NT2/D1 (cell line): ENCODE results near the gene CD68.

Experiments
- DNase-seq: peaks from one replicate; pipeline ENCODE4 v3.0.0-alpha.2; 2011; ENCODE audit warnings: low read depth, low spot score
- H3K27me3 ChIP-seq: 2 replicates; pipeline ENCODE4 v1.6.0; 2011; ENCODE audit warnings: mild to moderate bottlenecking; ENCODE audit not compliant: insufficient read length, insufficient read depth
- H3K36me3 ChIP-seq: 2 replicates; pipeline ENCODE4 v1.6.1; 2011; ENCODE audit warnings: mild to moderate bottlenecking, low read length, mixed read lengths; ENCODE audit not compliant: insufficient read depth, insufficient read length
- H3K4me1 ChIP-seq: 2 replicates; pipeline ENCODE4 v1.5.1; 2011; ENCODE audit not compliant: insufficient read depth, insufficient read length
- H3K4me3 ChIP-seq: 2 replicates; pipeline ENCODE4 v1.5.1; 2011; ENCODE audit warnings: low read depth; ENCODE audit not compliant: insufficient read length
- H3K9ac ChIP-seq: 2 replicates; pipeline ENCODE4 v1.6.0; 2011; ENCODE audit warnings: low read depth; ENCODE audit not compliant: insufficient read length
- H3K9me3 ChIP-seq: 2 replicates; pipeline ENCODE4 v1.5.1; 2011; ENCODE audit warnings: mild to moderate bottlenecking, low read length; ENCODE audit not compliant: insufficient read depth
- SUZ12 ChIP-seq: IDR thresholded peaks from 2 replicates; pipeline ENCODE4 v1.6.1; 2011; ENCODE audit not compliant: insufficient read length, insufficient read depth; ENCODE audit errors: extremely low read depth
- YY1 ChIP-seq: IDR thresholded peaks from 2 replicates; pipeline ENCODE4 v1.6.1; 2011; ENCODE audit not compliant: insufficient read length, insufficient read depth
- ZNF274 ChIP-seq: IDR thresholded peaks from 2 replicates; pipeline ENCODE4 v1.6.1; 2011; ENCODE audit warnings: mild to moderate bottlenecking, low read depth, low read length

CD68 gene, protein sequence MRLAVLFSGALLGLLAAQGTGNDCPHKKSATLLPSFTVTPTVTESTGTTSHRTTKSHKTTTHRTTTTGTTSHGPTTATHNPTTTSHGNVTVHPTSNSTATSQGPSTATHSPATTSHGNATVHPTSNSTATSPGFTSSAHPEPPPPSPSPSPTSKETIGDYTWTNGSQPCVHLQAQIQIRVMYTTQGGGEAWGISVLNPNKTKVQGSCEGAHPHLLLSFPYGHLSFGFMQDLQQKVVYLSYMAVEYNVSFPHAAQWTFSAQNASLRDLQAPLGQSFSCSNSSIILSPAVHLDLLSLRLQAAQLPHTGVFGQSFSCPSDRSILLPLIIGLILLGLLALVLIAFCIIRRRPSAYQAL

DNA sequence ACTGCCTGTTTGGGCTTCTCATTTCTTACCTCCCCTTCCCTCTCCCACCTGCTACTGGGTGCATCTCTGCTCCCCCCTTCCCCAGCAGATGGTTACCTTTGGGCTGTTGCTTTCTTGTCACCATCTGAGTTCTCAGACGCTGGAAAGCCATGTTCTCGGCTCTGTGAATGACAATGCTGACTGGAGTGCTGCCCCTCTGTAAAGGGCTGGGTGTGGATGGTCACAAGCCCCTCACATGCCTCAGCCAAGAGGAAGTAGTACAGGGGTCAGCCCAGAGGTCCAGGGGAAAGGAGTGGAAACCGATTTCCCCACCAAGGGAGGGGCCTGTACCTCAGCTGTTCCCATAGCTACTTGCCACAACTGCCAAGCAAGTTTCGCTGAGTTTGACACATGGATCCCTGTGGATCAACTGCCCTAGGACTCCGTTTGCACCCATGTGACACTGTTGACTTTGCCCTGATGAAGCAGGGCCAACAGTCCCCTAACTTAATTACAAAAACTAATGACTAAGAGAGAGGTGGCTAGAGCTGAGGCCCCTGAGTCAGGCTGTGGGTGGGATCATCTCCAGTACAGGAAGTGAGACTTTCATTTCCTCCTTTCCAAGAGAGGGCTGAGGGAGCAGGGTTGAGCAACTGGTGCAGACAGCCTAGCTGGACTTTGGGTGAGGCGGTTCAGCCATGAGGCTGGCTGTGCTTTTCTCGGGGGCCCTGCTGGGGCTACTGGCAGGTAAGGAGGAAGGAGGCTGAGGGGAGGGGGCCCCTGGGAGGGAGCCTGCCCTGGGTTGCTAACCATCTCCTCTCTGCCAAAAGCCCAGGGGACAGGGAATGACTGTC, at the start of gene CD68:
Gene CD68, plus strand, starts transcription at position 638 of the 833 bp plus-strand sequence. Its CDS starts 40 bp downstream, at position 678.
- no peak for DNase-seq
- TF ChIP-seq SUZ12 (no peak), ZNF274 (no peak)
- no peak within 1 kb of the TSS for H3K4me3 ChIP-seq
- peaks cover 12% of the 10 kb centered on the region for H3K4me1 ChIP-seq
- no peaks in the 10 kb centered on the region for H3K27me3 ChIP-seq
- H3K9ac ChIP-seq: no peak within 1 kb of the TSS
- H3K36me3 ChIP-seq: peaks cover 72% of the 10 kb centered on the region
- no peaks in the 10 kb centered on the region for H3K9me3 ChIP-seq

DNA sequence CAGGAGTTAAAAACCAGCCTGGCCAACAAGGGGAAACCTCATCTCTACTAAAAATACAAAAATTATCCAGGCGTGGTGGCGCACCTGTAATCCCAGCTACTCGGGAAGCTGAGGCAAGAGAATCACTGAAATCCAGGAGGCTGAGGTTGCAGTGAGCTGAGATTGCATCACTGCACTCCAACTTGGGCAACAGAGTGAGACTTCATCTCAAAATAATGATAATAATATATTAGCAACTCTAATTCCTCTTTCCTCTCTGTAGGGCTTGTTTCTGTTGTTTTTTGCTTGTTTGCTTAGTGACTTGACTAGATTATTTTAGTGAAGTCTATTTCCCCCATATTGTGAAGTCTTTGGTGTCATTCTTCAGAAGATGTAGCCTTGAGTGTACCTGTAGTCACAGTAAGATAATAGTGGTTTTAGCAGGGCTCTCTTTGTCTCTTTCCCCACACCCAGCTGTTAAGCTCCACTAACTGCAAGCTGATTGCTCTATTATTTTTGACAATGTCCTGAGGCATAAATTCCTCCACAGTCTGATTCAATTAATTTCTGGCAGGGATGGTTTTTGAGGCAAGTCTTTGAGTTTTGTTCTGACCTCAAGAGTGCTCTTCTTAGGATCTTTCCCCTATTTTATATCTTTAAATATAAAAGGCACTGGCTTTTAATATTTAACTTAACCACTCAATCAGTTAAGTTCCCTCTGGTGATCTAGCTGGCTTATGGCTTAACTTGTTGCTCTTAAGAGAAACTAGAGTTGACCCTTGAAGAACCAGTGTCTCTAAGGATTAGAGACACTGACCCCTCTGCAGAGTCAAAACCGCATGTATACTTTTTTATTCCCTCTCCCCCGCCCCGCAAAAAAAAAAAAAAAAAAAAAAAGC, 49.2 kb upstream of the CD68 start:
- Histone ChIP-seq H3K36me3 (no peaks in the 10 kb centered on the region), H3K27me3 (no peaks in the 10 kb centered on the region), H3K4me3 (no peak overlapping the region), H3K9me3 (peaks cover 26% of the 10 kb centered on the region; the same call in 1 of the 2 replicates), H3K9ac (no peak overlapping the region), H3K4me1 (no peaks in the 10 kb centered on the region)
- no peak for DNase-seq
- TF ChIP-seq YY1: no peak
- no peak for TF ChIP-seq SUZ12
- no peak for TF ChIP-seq ZNF274

DNA sequence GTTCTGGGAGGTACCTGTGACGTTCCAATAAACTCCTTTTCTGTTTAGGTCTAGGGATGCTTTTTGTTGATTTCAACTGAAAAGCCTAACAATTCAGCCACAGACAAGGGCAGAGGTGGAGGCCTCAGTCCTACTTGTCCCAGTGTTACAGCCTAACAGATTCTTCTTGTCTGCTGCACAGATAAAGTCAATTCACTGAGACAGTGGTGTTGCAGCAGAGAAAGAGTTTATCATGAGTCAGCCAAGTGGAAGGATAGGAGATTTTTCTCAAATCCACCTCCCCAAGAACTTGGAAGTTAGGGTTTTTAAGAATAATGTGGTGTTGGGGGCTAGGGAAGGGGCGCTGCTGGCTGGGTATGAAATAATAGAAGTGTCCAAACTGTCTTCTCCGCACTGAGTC, 41.4 kb upstream of the CD68 start:
- no peaks in the 10 kb centered on the region for H3K27me3 ChIP-seq
- no peaks in the 10 kb centered on the region for H3K36me3 ChIP-seq

DNA sequence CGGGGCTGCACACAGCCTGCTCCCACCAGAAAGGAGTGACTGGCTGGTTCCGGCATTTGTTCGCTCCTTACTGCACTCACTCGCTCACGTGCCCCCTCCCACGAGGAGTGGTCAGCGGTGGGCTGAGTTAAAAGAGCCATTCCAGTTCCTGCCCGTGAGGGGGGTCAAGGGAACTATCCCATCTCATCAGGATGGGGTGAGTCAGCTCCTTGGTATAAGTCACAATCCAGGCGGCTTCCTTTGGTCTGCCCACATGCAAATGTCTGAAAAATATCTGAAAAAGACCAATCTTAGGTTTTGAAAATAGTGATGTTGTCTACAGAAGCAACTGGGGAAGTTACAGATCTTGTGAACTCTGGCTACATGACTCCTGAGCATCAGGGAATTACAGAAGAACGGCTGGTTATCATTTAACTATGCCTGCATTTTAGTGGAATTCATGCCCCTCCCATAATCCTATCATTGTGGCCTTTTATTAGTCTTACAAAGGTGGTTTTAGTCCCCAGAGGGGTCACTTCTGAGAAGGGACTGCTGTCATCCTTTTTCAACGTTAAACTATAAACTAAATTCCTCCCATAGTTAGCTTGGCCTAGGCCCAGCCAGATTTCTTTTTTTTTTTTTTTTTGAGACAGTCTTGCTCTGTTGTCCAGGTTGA, 40.4 kb upstream of the CD68 start:
- no peaks in the 10 kb centered on the region for H3K27me3 ChIP-seq
- H3K4me1 ChIP-seq: no peaks in the 10 kb centered on the region
- TF ChIP-seq ZNF274: no peak
- TF ChIP-seq YY1: no peak
- TF ChIP-seq SUZ12: no peak
- DNase-seq: no peak
- H3K36me3 ChIP-seq: no peaks in the 10 kb centered on the region
- peaks cover 19% of the 10 kb centered on the region; the same call in 1 of the 2 replicates for H3K9me3 ChIP-seq
- no peak overlapping the region for H3K9ac ChIP-seq
- no peak overlapping the region for H3K4me3 ChIP-seq

More for the DNA sequence above, 41.4 kb upstream of the CD68 start:
- TF ChIP-seq SUZ12 (no peak), ZNF274 (no peak)
- no peaks in the 10 kb centered on the region for H3K4me1 ChIP-seq
- no peak for DNase-seq
- H3K4me3 ChIP-seq: no peak overlapping the region
- H3K9ac ChIP-seq: no peak overlapping the region
- H3K9me3 ChIP-seq: peaks cover 19% of the 10 kb centered on the region; the same call in 1 of the 2 replicates

DNA sequence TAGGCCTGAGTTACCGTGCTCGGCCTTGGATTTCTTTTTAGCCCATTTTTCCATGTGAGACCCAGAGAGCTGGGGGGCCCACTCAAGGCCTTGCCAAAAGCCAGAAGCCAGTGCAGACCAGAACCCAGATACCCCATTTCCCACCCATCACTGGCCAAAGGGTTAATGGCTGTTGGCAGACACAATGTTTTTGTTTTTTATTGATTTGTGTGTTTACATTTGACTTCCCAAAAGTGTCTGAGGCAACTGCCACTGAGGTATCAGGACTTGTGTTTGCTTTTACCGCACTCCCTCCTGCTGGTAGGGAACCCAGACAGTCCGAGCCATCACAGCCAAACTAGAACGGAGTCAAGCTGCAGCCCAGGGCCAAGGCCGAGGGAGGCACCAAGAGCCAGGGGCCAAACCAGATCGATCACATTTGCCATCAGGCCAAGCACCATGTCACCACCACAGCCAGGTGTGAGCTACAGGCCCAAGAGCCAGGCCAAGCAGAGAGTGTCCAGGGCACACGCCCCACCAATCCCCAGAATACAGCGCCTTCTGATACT, 38.3 kb upstream of the CD68 start:
- H3K9ac ChIP-seq: no peak overlapping the region
- H3K36me3 ChIP-seq: no peaks in the 10 kb centered on the region
- H3K4me3 ChIP-seq: no peak overlapping the region
- no peaks in the 10 kb centered on the region for H3K4me1 ChIP-seq
- TF ChIP-seq ZNF274 (no peak), YY1 (no peak), SUZ12 (no peak)
- peaks cover 19% of the 10 kb centered on the region; the same call in 1 of the 2 replicates for H3K9me3 ChIP-seq
- DNase-seq: no peak
- no peaks in the 10 kb centered on the region for H3K27me3 ChIP-seq

DNA sequence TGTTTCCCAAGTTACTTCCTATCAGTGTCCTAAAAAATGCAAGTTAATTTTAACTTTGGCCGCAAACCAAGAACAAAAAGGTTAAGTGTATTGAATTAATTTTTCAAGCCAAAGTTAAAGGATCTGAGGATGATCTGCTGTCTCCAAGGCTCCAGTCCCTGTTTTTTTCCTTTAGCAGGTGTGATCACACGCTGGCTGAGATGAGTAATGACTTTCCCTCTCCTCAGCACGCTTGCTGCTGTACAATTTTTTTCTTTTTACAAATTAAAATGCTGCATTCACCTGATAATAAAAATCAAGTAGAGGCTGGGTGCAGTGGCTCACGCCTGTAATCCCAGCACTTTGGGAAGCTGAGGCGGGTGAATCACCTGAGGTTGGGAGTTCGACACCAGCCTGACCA, 34.5 kb upstream of the CD68 start:
- no peak for TF ChIP-seq ZNF274
- TF ChIP-seq SUZ12: no peak
- no peak for TF ChIP-seq YY1
- no peak overlapping the region for H3K9ac ChIP-seq
- no peaks in the 10 kb centered on the region for H3K4me1 ChIP-seq
- H3K36me3 ChIP-seq: no peaks in the 10 kb centered on the region
- DNase-seq: no peak
- no peak overlapping the region for H3K4me3 ChIP-seq
- H3K27me3 ChIP-seq: no peaks in the 10 kb centered on the region
- no peaks in the 10 kb centered on the region for H3K9me3 ChIP-seq
